Measurements from ENCODE around the gene ME2. TPM values are rescaled to one million over a fixed set of nuclear protein-coding genes. Genes with fewer than 3 reads are reported as not detected.

ME2 gene
- total and polyA plus RNA-seq, 2 of the 8 experiments (the other 6 are each of a cell fraction or from before 2014, with no cell fraction given) = 54.7 to 66.9 TPM

GRCh38 chr18:50977037-50977760 lies 98.3 kb downstream of the ME2 start (continued):
- no peak for TF ChIP-seq CHD7 (IDR thresholded peaks at IDR 0.05; ENCODE audit: insufficient replicate concordance, low read length)
- no peak for TF ChIP-seq GABPA (IDR thresholded peaks at IDR 0.05; ENCODE audit: borderline replicate concordance, insufficient read depth, low read length)
- TF ChIP-seq GTF2F1 (IDR thresholded peaks at IDR 0.05; ENCODE audit: borderline replicate concordance, low read depth, low read length) = no peak
- no peak for TF ChIP-seq MAFK (IDR thresholded peaks at IDR 0.05; ENCODE audit: low read depth, low read length)

Data from H1 (cell line).